Astrocyte of the spinal cord (primary cell): Measurements from ENCODE around the gene MACROD2.

Experiments
- DNase-seq: peaks from one replicate; pipeline ENCODE4 v3.0.0; 2011; ENCODE audit warnings: low read depth, low spot score
- H3K4me3 ChIP-seq: 2 replicates; pipeline ENCODE4 v1.5.1; 2011; ENCODE audit warnings: low read depth, mild to moderate bottlenecking, low read length, moderate library complexity
- in situ Hi-C: cut with HindIII; loops from 2 replicates; pipeline ENCODE4 v1.10.0; 2017; ENCODE audit warnings: low sequenced_read_pairs
- TF ChIP-seq, protein P1 (sequence below): IDR thresholded peaks from 2 replicates; pipeline ENCODE4 v1.5.1; 2012; ENCODE audit warnings: low read depth, mild to moderate bottlenecking, low read length, inconsistent platforms

The MACROD2 gene

DNA sequence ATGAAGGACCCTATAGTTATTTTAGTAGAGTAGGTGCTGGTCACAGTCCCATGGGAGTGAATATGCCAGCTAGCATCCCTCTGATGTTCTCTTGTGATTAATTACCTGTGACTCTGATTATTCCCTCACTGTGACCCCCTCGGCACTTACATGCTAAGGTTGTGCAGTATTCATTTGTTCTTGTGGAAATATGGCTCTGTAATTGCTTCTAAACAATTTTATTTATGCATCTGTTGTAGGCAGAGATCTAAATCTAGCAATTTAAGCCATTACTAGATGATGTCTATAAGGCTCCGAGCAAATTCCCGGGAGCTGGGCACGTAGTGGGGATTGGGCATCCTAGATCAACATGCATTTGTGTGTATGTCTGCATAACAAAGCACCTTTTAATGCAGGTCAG is 1616.2 kb downstream of the MACROD2 start:
- no peak for DNase-seq
- TF ChIP-seq, protein P1, sequence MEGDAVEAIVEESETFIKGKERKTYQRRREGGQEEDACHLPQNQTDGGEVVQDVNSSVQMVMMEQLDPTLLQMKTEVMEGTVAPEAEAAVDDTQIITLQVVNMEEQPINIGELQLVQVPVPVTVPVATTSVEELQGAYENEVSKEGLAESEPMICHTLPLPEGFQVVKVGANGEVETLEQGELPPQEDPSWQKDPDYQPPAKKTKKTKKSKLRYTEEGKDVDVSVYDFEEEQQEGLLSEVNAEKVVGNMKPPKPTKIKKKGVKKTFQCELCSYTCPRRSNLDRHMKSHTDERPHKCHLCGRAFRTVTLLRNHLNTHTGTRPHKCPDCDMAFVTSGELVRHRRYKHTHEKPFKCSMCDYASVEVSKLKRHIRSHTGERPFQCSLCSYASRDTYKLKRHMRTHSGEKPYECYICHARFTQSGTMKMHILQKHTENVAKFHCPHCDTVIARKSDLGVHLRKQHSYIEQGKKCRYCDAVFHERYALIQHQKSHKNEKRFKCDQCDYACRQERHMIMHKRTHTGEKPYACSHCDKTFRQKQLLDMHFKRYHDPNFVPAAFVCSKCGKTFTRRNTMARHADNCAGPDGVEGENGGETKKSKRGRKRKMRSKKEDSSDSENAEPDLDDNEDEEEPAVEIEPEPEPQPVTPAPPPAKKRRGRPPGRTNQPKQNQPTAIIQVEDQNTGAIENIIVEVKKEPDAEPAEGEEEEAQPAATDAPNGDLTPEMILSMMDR = no peak
- in situ Hi-C loops = no loop called here
- H3K4me3 ChIP-seq = no peak overlapping the region

DNA sequence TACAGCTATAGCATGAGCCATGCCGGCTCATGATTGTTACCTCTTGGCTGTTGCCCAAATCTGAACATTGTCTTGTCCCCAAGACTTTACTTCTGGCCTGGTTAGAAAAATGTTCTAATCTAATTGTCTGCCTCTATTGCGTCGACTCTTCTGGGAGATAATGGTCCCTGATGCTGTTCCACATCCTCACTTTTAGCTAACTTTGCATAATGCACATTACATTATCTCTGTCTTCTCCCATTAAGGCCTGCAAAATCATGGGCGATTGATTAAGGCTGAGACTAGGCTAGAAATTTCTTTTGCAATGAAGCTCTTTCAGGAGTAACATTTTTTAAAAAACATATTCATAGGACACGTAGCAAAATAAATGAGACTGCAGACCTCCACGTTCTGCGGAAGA is 1616.9 kb downstream of the MACROD2 start:
- in situ Hi-C loops = no loop called here
- TF ChIP-seq, protein P1 = no peak
- DNase-seq = no peak
- no peak overlapping the region for H3K4me3 ChIP-seq

DNA sequence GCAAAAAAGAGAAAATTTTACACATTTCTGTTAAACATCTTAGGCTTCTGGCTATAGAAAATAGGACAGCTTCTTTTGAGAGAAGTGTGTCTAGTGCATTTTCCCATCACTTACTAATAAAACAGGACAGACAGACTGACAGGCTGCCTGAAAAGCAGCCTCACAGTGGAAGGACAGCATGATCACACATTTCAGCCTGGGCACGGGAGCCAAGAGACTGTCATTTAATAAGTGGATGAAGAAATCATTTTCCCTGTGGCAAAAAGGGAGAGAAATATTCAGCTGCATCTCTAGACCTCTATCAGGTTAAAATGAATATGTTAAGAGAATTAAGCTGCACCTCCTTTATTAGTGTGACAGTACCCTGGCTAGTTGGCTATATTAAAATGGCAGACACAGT is 1617.5 kb downstream of the MACROD2 start:
- no peak overlapping the region for H3K4me3 ChIP-seq
- in situ Hi-C loops = no loop called here
- TF ChIP-seq, protein P1 = no peak
- no peak for DNase-seq

DNA sequence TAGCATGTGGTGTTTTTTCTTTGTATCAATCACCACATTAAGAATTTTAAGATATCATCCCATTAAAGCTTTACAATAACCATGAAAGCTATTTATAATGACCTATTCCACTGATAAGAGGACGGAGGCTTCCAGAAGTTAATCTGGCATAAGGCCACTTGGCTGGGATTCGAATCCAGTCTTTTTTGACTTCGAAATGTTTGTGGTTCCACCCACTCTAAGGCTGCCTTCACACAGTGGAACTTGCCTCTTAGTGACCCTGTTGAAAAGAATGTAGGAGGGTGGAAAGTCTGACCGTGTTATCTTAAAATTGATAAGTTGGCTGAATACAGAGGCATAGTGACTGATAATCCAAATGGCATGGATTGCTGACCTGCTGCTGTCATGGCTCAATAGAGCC is 1618.2 kb downstream of the MACROD2 start:
- no peak overlapping the region for H3K4me3 ChIP-seq
- in situ Hi-C loops = no loop called here
- no peak for DNase-seq
- TF ChIP-seq, protein P1 = no peak

DNA sequence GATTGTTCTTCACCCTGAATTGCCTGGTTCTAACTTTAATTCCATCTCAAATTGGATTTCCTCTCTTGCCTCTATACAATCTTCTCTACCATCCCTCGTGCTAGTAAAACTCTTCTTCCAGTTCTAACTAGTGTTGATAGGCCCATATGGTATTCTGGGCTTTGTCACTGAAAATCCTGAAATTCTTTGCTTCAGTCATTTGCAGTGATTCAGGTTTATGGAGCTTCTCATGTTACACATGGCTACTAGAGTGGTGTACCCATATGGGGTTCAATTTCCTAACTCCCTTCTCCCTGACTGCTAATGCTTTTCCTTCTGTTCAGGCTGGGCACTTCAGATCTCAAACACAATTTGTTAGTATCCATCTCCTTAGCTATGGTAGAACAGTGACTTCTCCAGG is 1621.3 kb downstream of the MACROD2 start:
- no peak overlapping the region for H3K4me3 ChIP-seq
- TF ChIP-seq, protein P1 = no peak
- in situ Hi-C loops = no loop called here
- no peak for DNase-seq

DNA sequence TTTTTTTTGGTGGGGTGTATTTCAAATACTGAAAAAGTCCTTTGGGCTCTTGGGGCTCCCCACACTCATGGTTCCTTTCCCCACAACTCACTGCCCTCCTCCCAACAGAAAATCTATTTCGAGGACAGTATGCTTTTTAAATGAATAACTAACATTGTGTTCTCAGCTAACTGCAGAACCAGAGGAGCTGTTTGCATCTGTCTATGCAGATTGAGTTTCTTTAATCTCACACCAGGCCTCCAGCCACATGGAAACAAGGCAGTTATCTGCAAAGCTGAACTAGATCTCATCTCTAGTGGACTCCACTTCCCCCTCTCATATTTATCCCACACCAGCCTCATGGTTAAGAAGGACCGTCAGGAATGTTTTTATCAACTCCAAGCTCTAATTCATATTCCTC is 1622.8 kb downstream of the MACROD2 start:
- TF ChIP-seq, protein P1 = no peak
- in situ Hi-C loops = no loop called here
- DNase-seq = no peak
- H3K4me3 ChIP-seq = no peak overlapping the region

DNA sequence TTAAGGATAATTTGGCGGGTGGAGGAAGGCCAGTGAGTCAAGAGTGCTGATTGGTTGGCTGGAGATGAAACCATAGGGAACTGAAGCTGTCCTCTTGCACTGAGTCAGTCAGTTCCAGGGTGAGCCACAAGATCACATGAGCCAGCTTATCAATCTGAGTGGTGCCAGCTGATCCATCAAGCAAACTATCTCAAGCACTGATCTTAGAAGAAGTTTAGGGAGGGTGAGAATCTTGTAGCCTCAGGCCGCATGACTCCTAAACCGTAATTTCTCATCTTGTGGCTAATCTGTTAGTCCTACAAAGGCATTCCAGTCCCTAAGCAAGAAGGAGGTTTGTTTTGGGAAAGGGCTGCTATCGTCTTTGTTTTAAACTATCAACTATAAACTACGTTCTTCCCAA is 1623.6 kb downstream of the MACROD2 start:
- no peak for DNase-seq
- TF ChIP-seq, protein P1 = no peak
- in situ Hi-C loops = no loop called here
- H3K4me3 ChIP-seq = no peak overlapping the region
